ENCODE data around the gene PDLIM1.

Gene PDLIM1

GRCh38 chr10:95315509-95315908 lies 24.7 kb upstream of the PDLIM1 start:
- no peak for DNase-seq (ENCODE audit: low read depth, low spot score)

GRCh38 chr10:95314192-95314918 lies 23.6 kb upstream of the PDLIM1 start:
- DNase-seq (ENCODE audit: low read depth, low spot score): no peak

- no peak for DNase-seq (ENCODE audit: low read depth, low spot score)
Measured at GRCh38 chr10:95312986-95313495, 22.2 kb upstream of the PDLIM1 start.

GRCh38 chr10:95312257-95312656 lies 21.5 kb upstream of the PDLIM1 start:
- no peak for DNase-seq (ENCODE audit: low read depth, low spot score)

GRCh38 chr10:95309958-95310357 lies 19.2 kb upstream of the PDLIM1 start:
- no peak for DNase-seq (ENCODE audit: low read depth, low spot score)

- peak; percentile 99 for DNase-seq (ENCODE audit: low read depth, low spot score)
Measured at GRCh38 chr10:95308389-95309302, 17.8 kb upstream of the PDLIM1 start.

- no peak for DNase-seq (ENCODE audit: low read depth, low spot score)
Measured at GRCh38 chr10:95306851-95307250, 16.0 kb upstream of the PDLIM1 start.

GRCh38 chr10:95306318-95306650 lies 15.5 kb upstream of the PDLIM1 start:
- DNase-seq (ENCODE audit: low read depth, low spot score): no peak

- no peak for DNase-seq (ENCODE audit: low read depth, low spot score)
Measured at GRCh38 chr10:95305606-95306317, 15.0 kb upstream of the PDLIM1 start.

GRCh38 chr10:95304976-95305375 lies 14.2 kb upstream of the PDLIM1 start:
- no peak for DNase-seq (ENCODE audit: low read depth, low spot score)

GRCh38 chr10:95304463-95304862 lies 13.7 kb upstream of the PDLIM1 start:
- no peak for DNase-seq (ENCODE audit: low read depth, low spot score)

- no peak for DNase-seq (ENCODE audit: low read depth, low spot score)
Measured at GRCh38 chr10:95303950-95304349, 13.1 kb upstream of the PDLIM1 start.

GRCh38 chr10:95303535-95303934 lies 12.7 kb upstream of the PDLIM1 start:
- no peak for DNase-seq (ENCODE audit: low read depth, low spot score)

GRCh38 chr10:95300022-95300539 lies 9.3 kb upstream of the PDLIM1 start:
- no peak for DNase-seq (ENCODE audit: low read depth, low spot score)

- no peak for DNase-seq (ENCODE audit: low read depth, low spot score)
Measured at GRCh38 chr10:95297402-95297801, 6.6 kb upstream of the PDLIM1 start.

GRCh38 chr10:95296764-95297163 lies 6.0 kb upstream of the PDLIM1 start:
- no peak for DNase-seq (ENCODE audit: low read depth, low spot score)

- peak; percentile 78 for DNase-seq (ENCODE audit: low read depth, low spot score)
Measured at GRCh38 chr10:95295031-95295755, 4.4 kb upstream of the PDLIM1 start.

GRCh38 chr10:95293631-95294030 lies 2.8 kb upstream of the PDLIM1 start:
- no peak for DNase-seq (ENCODE audit: low read depth, low spot score)

GRCh38 chr10:95291365-95292039 lies 699 bp upstream of the PDLIM1 start:
- DNase-seq (ENCODE audit: low read depth, low spot score): no peak

- no peak for DNase-seq (ENCODE audit: low read depth, low spot score)
Measured at GRCh38 chr10:95289921-95290421, 832 bp downstream of the PDLIM1 start.

All from astrocyte of the hippocampus (primary cell).